H9 (cell line): ENCODE measurements around the gene GNMT. TPM values are rescaled to one million over a fixed set of nuclear protein-coding genes. Genes with fewer than 3 reads are reported as not detected.

ENCODE experiments used
- DNase-seq: peaks from one replicate; pipeline ENCODE4 v3.0.0-alpha.2; 2017
- H2AFZ ChIP-seq: one replicate; pipeline ENCODE4 v1.6.1; 2013; ENCODE audit warnings: mild to moderate bottlenecking, low read length, control low read depth, moderate library complexity
- H2AK5ac ChIP-seq: 2 replicates; pipeline ENCODE4 v1.6.1; 2013; ENCODE audit warnings: low read length, control low read depth, mixed read lengths; ENCODE audit not compliant: insufficient read length
- H2BK120ac ChIP-seq: one replicate; pipeline ENCODE4 v1.6.1; 2013; ENCODE audit warnings: low read depth, mild to moderate bottlenecking, low read length, control low read depth, inconsistent platforms; ENCODE audit not compliant: poor library complexity, severe bottlenecking
- H2BK12ac ChIP-seq: 2 replicates; pipeline ENCODE4 v1.6.1; 2013; ENCODE audit warnings: low read length, control low read depth, mixed read lengths, low read depth; ENCODE audit not compliant: insufficient read length
- H2BK15ac ChIP-seq: 2 replicates; pipeline ENCODE4 v1.6.1; 2013; ENCODE audit warnings: low read depth, low read length, control low read depth
- H2BK20ac ChIP-seq: one replicate; pipeline ENCODE4 v1.6.1; 2013; ENCODE audit warnings: low read depth, mild to moderate bottlenecking, low read length, control low read depth, inconsistent platforms; ENCODE audit not compliant: poor library complexity, severe bottlenecking
- H2BK5ac ChIP-seq: 2 replicates; pipeline ENCODE4 v1.6.1; 2013; ENCODE audit warnings: low read length, control low read depth, mixed read lengths; ENCODE audit not compliant: insufficient read length
- H3K14ac ChIP-seq: 2 replicates; pipeline ENCODE4 v1.6.1; 2013; ENCODE audit warnings: low read length, control low read depth; ENCODE audit not compliant: insufficient read depth
- H3K18ac ChIP-seq: 2 replicates; pipeline ENCODE4 v1.6.1; 2013; ENCODE audit warnings: low read depth, mild to moderate bottlenecking, mixed read lengths, low read length, control low read depth; ENCODE audit not compliant: insufficient read length
- H3K23ac ChIP-seq: 2 replicates; pipeline ENCODE4 v1.6.1; 2013; ENCODE audit warnings: low read length, control low read depth, mixed read lengths, low read depth; ENCODE audit not compliant: insufficient read length
- H3K23me2 ChIP-seq: 2 replicates; pipeline ENCODE4 v1.6.1; 2013; ENCODE audit warnings: low read depth, mild to moderate bottlenecking, mixed read lengths, low read length, control low read depth; ENCODE audit not compliant: insufficient read length, poor library complexity, severe bottlenecking
- H3K27ac ChIP-seq: 2 replicates; pipeline ENCODE4 v1.5.1; 2013; ENCODE audit warnings: low read length, control low read depth, mixed read lengths, low read depth; ENCODE audit not compliant: insufficient read length
- H3K27me3 ChIP-seq: 2 replicates; pipeline ENCODE4 v1.6.1; 2013; ENCODE audit warnings: low read length, control low read depth, inconsistent platforms; ENCODE audit not compliant: insufficient read depth
- H3K4ac ChIP-seq: 2 replicates; pipeline ENCODE4 v1.6.1; 2013; ENCODE audit warnings: low read depth, mild to moderate bottlenecking, control low read depth, inconsistent platforms, low read length, moderate library complexity
- H3K4me1 ChIP-seq: 2 replicates; pipeline ENCODE4 v1.6.1; 2013; ENCODE audit warnings: low read length, control low read depth, inconsistent platforms; ENCODE audit not compliant: insufficient read depth
- H3K4me2 ChIP-seq: 2 replicates; pipeline ENCODE4 v1.6.1; 2013; ENCODE audit warnings: low read length, control low read depth, mixed read lengths; ENCODE audit not compliant: insufficient read length, insufficient read depth
- H3K56ac ChIP-seq: 2 replicates; pipeline ENCODE4 v1.6.1; 2013; ENCODE audit warnings: low read depth, mild to moderate bottlenecking, mixed read lengths, low read length, control low read depth; ENCODE audit not compliant: insufficient read length
- H3K79me1 ChIP-seq: 2 replicates; pipeline ENCODE4 v1.6.1; 2013; ENCODE audit warnings: low read depth, mild to moderate bottlenecking, moderate library complexity, low read length, control low read depth, inconsistent platforms; ENCODE audit not compliant: insufficient read depth, poor library complexity, severe bottlenecking
- H3K79me2 ChIP-seq: 2 replicates; pipeline ENCODE4 v1.6.1; 2013; ENCODE audit warnings: low read length, control low read depth, inconsistent platforms; ENCODE audit not compliant: insufficient read depth
- H3K9ac ChIP-seq: 2 replicates; pipeline ENCODE4 v1.6.1; 2013; ENCODE audit warnings: low read length, control low read depth, mixed read lengths; ENCODE audit not compliant: insufficient read length; ENCODE audit errors: extremely low read depth
- H3K9me3 ChIP-seq: one replicate; pipeline ENCODE4 v1.6.1; 2013; ENCODE audit warnings: low read depth, low read length, inconsistent platforms; ENCODE audit not compliant: control insufficient read depth
- H3T11ph ChIP-seq: one replicate; pipeline ENCODE4 v1.6.1; 2013; ENCODE audit warnings: mild to moderate bottlenecking, low read length, control low read depth, inconsistent platforms
- H4K20me1 ChIP-seq: one replicate; pipeline ENCODE4 v1.6.1; 2013; ENCODE audit not compliant: control insufficient read depth, insufficient read length, insufficient read depth
- H4K5ac ChIP-seq: 2 replicates; pipeline ENCODE4 v1.6.1; 2013; ENCODE audit warnings: low read depth, mild to moderate bottlenecking, mixed read lengths, low read length, control low read depth; ENCODE audit not compliant: insufficient read length
- H4K8ac ChIP-seq: replicated peaks from 2 replicates; pipeline ENCODE4 v1.6.1; 2013; ENCODE audit warnings: low read length, control low read depth, mixed read lengths, low read depth; ENCODE audit not compliant: insufficient read length
- H4K91ac ChIP-seq: 2 replicates; pipeline ENCODE4 v1.6.1; 2013; ENCODE audit warnings: low read depth, mild to moderate bottlenecking, moderate library complexity, mixed read lengths, low read length, control low read depth; ENCODE audit not compliant: insufficient read length
- H3K27ac Mint-ChIP-seq, 3 experiments: 2 replicates in 2 of 3; 3 replicates in 1 of 3; pipeline ENCODE4 v1.8.0; 2020 to 2021; ENCODE audit warnings: mixed read lengths in 3 of 3, mild to moderate bottlenecking in 1 of 3, moderate library complexity in 1 of 3
- H3K27me3 Mint-ChIP-seq: 2 replicates; pipeline ENCODE4 v1.8.0; 2021; ENCODE audit warnings: low read depth, mild to moderate bottlenecking, moderate library complexity, mixed read lengths
- H3K36me3 Mint-ChIP-seq, 3 experiments: 2 replicates in 2 of 3; 3 replicates in 1 of 3; pipeline ENCODE4 v1.8.0; 2020 to 2021; ENCODE audit warnings: low read depth in 3 of 3, mixed read lengths in 3 of 3; ENCODE audit not compliant: insufficient read depth in 1 of 3
- H3K4me1 Mint-ChIP-seq, 2 experiments: 2 replicates each; pipeline ENCODE4 v1.8.0; 2020; ENCODE audit warnings: mixed read lengths in 2 of 2
- H3K4me3 Mint-ChIP-seq, 2 experiments: 2 replicates in 1 of 2; 3 replicates in 1 of 2; pipeline ENCODE4 v1.8.0; 2020 to 2021; ENCODE audit warnings: mild to moderate bottlenecking in 2 of 2, mixed read lengths in 2 of 2, moderate library complexity in 1 of 2
- H3K9me3 Mint-ChIP-seq, 2 experiments: 2 replicates in 1 of 2; 3 replicates in 1 of 2; pipeline ENCODE4 v1.8.0; 2020; ENCODE audit warnings: mild to moderate bottlenecking in 2 of 2, mixed read lengths in 2 of 2, moderate library complexity in 1 of 2
- CTCF ChIP-seq: fragments of 200-600 bp; sonication (generic); conservative IDR thresholded peaks from 3 replicates; pipeline ENCODE4 v1.8.0; 2021; ENCODE audit warnings: antibody characterized with exemption, mild to moderate bottlenecking
- WGBS: extraction: QIAGEN DNeasy Blood & Tissue Kit; methylation state at CpG from one replicate; pipeline ENCODE4 v1.1.7; 2013; ENCODE audit warnings: missing lambda C conversion rate, low lambda C conversion rate, mixed read lengths; ENCODE audit not compliant: insufficient read length; ENCODE audit errors: extremely low coverage; 5-methylcytosine and 5-hydroxymethylcytosine counted together
- total RNA-seq: library from RNA; stranded (reverse); gene quantifications from 2 replicates; pipeline ENCODE4 v1.2.1, GENCODE V29; 2021

GNMT gene
- total RNA-seq, 1 experiment from 2014 or later = 1.1 TPM

- Histone ChIP-seq H2AK5ac (no peak overlapping the region), H2AFZ (no peak overlapping the region), H4K91ac (no peak overlapping the region), H4K8ac (no peak overlapping the region), H2BK120ac (no peak overlapping the region), H3K9ac (no peak overlapping the region), H4K20me1 (no peaks in the 10 kb centered on the region), H2BK15ac (no peak overlapping the region), H3K4ac (no peak overlapping the region), H3K79me1 (no peaks in the 10 kb centered on the region), H3K56ac (no peak overlapping the region), H3K9me3 (no peaks in the 10 kb centered on the region), H4K5ac (no peak overlapping the region), H3K4me2 (no peak overlapping the region), H3K18ac (no peak overlapping the region), H3K14ac (no peak overlapping the region), H2BK5ac (no peak overlapping the region), H3K23me2 (peaks cover 10% of the 10 kb centered on the region), H3K79me2 (no peaks in the 10 kb centered on the region), H3T11ph (no peak overlapping the region), H3K23ac (no peak overlapping the region), H3K27me3 (peaks cover 6% of the 10 kb centered on the region; the same call in 1 of the 2 replicates), H3K4me1 (no peaks in the 10 kb centered on the region), H3K27ac (no peak overlapping the region), H2BK12ac (no peak overlapping the region), H2BK20ac (no peak overlapping the region)
- peak overlapping the region in 1 of 2 experiments; percentile 62; a peak in 1 of 5 replicates for H3K4me3 Mint-ChIP-seq
- H3K36me3 Mint-ChIP-seq = peaks cover 0 to 27% (median 9%) of the 10 kb centered on the region in 3 experiments; a peak in 4 of 7 replicates
- DNase-seq = no peak
- peaks cover 15 to 16% of the 10 kb centered on the region in 2 experiments for H3K4me1 Mint-ChIP-seq
- 0 out of 5 replicates have a peak, but pooled peaks cover 0 to 2% of the 10 kb centered on the region in 2 experiments for H3K9me3 Mint-ChIP-seq
- H3K27ac Mint-ChIP-seq = no peak overlapping the region
- no peak for TF ChIP-seq CTCF
- WGBS = no CpG with 5 or more reads among the region's 12 CpGs
- H3K27me3 Mint-ChIP-seq = peaks cover 36% of the 10 kb centered on the region
These were observed 1.5 kb downstream of the GNMT start for GRCh38 chr6:42962096-42962495.
